Adrenal gland (tissue), 12 donors: Measurements from ENCODE around the gene CLASP1. TPM values are rescaled to one million over a fixed set of nuclear protein-coding genes. Genes with fewer than 3 reads are reported as not detected.
"Not testable (repeated sequence)": the region's sequence is repeated elsewhere in the genome, so short reads cannot be mapped to it uniquely, and the experiment has no call there.

ENCODE experiments used
- DNase-seq, 7 donors: peaks; one replicate each; pipeline ENCODE4 v3.0.0-alpha.2; 2019 to 2020
- H3K27ac ChIP-seq, 5 donors: fragments of 200-600 bp; sonication (generic) in 4 of 5; 1 replicate in 3 of 5; 2 replicates in 2 of 5; pipeline versions ENCODE4 v1.5.1 to v1.8.0; 2016 to 2020; ENCODE audit warnings: mild to moderate bottlenecking in 1 of 5
- H3K27me3 ChIP-seq: fragments of 200-600 bp; 2 replicates; pipeline ENCODE4 v1.8.0; 2021
- H3K36me3 ChIP-seq, 2 donors: fragments of 200-600 bp; replicated peaks in 1 of 2; 1 replicate in 1 of 2; 2 replicates in 1 of 2; pipeline versions ENCODE4 v1.5.1 to v1.8.0; 2018 to 2022
- H3K4me1 ChIP-seq, 2 donors: fragments of 200-600 bp; replicated peaks in 1 of 2; 1 replicate in 1 of 2; 2 replicates in 1 of 2; pipeline versions ENCODE4 v1.5.1 to v1.8.0; 2018 to 2021
- H3K4me3 ChIP-seq, 4 donors: fragments of 200-600 bp; sonication (generic) in 3 of 4; one replicate each; pipeline ENCODE4 v1.5.1; 2016 to 2018
- H3K9me3 ChIP-seq, 3 donors: fragments of 200-600 bp; sonication (generic) in 1 of 3; replicated peaks in 1 of 3; 1 replicate in 2 of 3; 2 replicates in 1 of 3; pipeline versions ENCODE4 v1.5.1 to v1.8.0; 2016 to 2021
- CTCF ChIP-seq, 6 experiments: fragments of 450-650 bp in 4 of 6; fragments of 200-600 bp in 2 of 6; sonication (generic) in 1 of 6; IDR thresholded peaks; 1 replicate in 5 of 6; 2 replicates in 1 of 6; pipeline versions ENCODE4 v1.5.1 to v1.8.0; 2016 to 2021; ENCODE audit warnings: antibody characterized with exemption in 6 of 6, mild to moderate bottlenecking in 2 of 6, moderate library complexity in 1 of 6
- POLR2A ChIP-seq, 2 donors: fragments of 450-650 bp; IDR thresholded peaks; one replicate each; pipeline ENCODE4 v1.6.1; 2017; ENCODE audit warnings: antibody characterized with exemption in 2 of 2, mild to moderate bottlenecking in 2 of 2, moderate library complexity in 1 of 2
- WGBS, 4 donors: extraction: QIAGEN DNeasy Blood & Tissue Kit in 2 of 4; methylation state at CpG; one replicate each; pipeline versions ENCODE4 v1.1.5 to v1.1.7; 2013 to 2017; 5-methylcytosine and 5-hydroxymethylcytosine counted together
- intact Hi-C, 2 donors: fragments of 100-400 bp; cut with DNase I; formaldehyde crosslinking; loops; one replicate each; pipeline versions ENCODE4 v1.14.1 to v1.15.0; 2022 to 2023
- polyA plus RNA-seq, 3 donors: library from polyadenylated mRNA; stranded (reverse); fragments of 200-250 nt in 2 of 3; fragments of 350-450 nt in 1 of 3; fragmentation: Illumina TruSeq in 1 of 3; extraction: RNeasy Lipid Tissue Mini Kit (QIAGEN cat#74804) in 1 of 3; gene quantifications; one replicate each; pipeline ENCODE4 v1.2.3, GENCODE V29; 2013 to 2014
- total RNA-seq, 9 donors: library from RNA; depleted of rRNA in 4 of 9; stranded (reverse); fragments of >200 nt in 4 of 9; fragments of 120-200 nt in 1 of 9; fragmentation: NEBNext Ultra II Directional in 1 of 9; extraction: Animal tissue kit (Norgen Biotek cat#: 25700) in 1 of 9; gene quantifications; one replicate each; pipeline versions ENCODE4 v1.1.0 to v1.2.4, GENCODE V29; 2013 to 2023
- donor health status: healthy with polysubstance abuse.
- donor health status: Bipolar disorder and iron deficiency.
- donor health status: DM: yes; HTN: yes; CAD: no.
- donor health status: DM: no; HTN: no; CAD: no.
- donor health status: DM: no; HTN: no; CAD: no.
- donor health status: DM: yes; HTN: yes; CAD: no.

Gene CLASP1
- total and polyA plus RNA-seq, 12 donors: 14.9 to 66.1 (median 53.4) TPM

- peak in 1 of 7 donors; percentile 21 for DNase-seq
- 71 to 90% (median 75%) methylated on average over 3 to 8 of the region's 8 CpGs for WGBS, 4 donors
- Histone ChIP-seq H3K27ac (no peak overlapping the region), H3K4me1 (no peaks in the 10 kb centered on the region), H3K9me3 (no peaks in the 10 kb centered on the region), H3K4me3 (no peak overlapping the region), H3K27me3 (no peaks in the 10 kb centered on the region), H3K36me3 (no peaks in the 10 kb centered on the region)
- intact Hi-C loops: no loop called here
- TF ChIP-seq POLR2A (IDR thresholded peaks at IDR 0.05): no peak
- no peak for TF ChIP-seq CTCF (IDR thresholded peaks at IDR 0.05)
Observed at GRCh38 chr2:121321476-121321875, 327.8 kb downstream of the CLASP1 start.

- Histone ChIP-seq H3K36me3 (no peaks in the 10 kb centered on the region), H3K27me3 (no peaks in the 10 kb centered on the region), H3K9me3 (no peaks in the 10 kb centered on the region), H3K27ac (no peak overlapping the region), H3K4me1 (no peaks in the 10 kb centered on the region), H3K4me3 (no peak overlapping the region)
- peak in 1 of 7 donors; percentile 20 for DNase-seq
- TF ChIP-seq CTCF (IDR thresholded peaks at IDR 0.05) (no peak), POLR2A (IDR thresholded peaks at IDR 0.05) (no peak)
- 85 to 90% (median 90%) methylated on average over 3 of the region's 3 CpGs for WGBS, 4 donors
- intact Hi-C loops: no loop called here
Observed at GRCh38 chr2:121319941-121320340, 329.3 kb downstream of the CLASP1 start.

- TF ChIP-seq CTCF (IDR thresholded peaks at IDR 0.05) (no peak), POLR2A (IDR thresholded peaks at IDR 0.05) (no peak)
- intact Hi-C loops: no loop called here
Observed at GRCh38 chr2:121316986-121317385, 332.3 kb downstream of the CLASP1 start.

GRCh38 chr2:121313701-121314100 lies 335.6 kb downstream of the CLASP1 start:
- H3K9me3 ChIP-seq, H3K27ac ChIP-seq, H3K36me3 ChIP-seq, intact Hi-C loops, H3K27me3 ChIP-seq, H3K4me1 ChIP-seq, H3K4me3 ChIP-seq: not testable (repeated sequence)
- peak in 2 of 7 donors; percentile 0 to 23 for DNase-seq
- 76 to 87% (median 80%) methylated on average over 15 of the region's 15 CpGs for WGBS, 4 donors

More at GRCh38 chr2:121316986-121317385, 332.3 kb downstream of the CLASP1 start:
- Histone ChIP-seq H3K4me3 (no peak overlapping the region), H3K27me3 (no peaks in the 10 kb centered on the region), H3K4me1 (no peaks in the 10 kb centered on the region), H3K36me3 (no peaks in the 10 kb centered on the region), H3K9me3 (no peaks in the 10 kb centered on the region), H3K27ac (no peak overlapping the region)
- peak in 2 of 7 donors; percentile 6 to 38 for DNase-seq
- WGBS, 4 donors: 81 to 98% (median 93%) methylated on average over 4 to 7 of the region's 7 CpGs

GRCh38 chr2:121309801-121310200 lies 339.5 kb downstream of the CLASP1 start:
- no peaks in the 10 kb centered on the region for H3K4me1 ChIP-seq
- no peak overlapping the region for H3K4me3 ChIP-seq
- TF ChIP-seq POLR2A (IDR thresholded peaks at IDR 0.05): no peak
- no peak for TF ChIP-seq CTCF (IDR thresholded peaks at IDR 0.05)
- DNase-seq: peak in 2 of 7 donors; percentile 9 to 21
- H3K36me3 ChIP-seq: no peaks in the 10 kb centered on the region
- intact Hi-C loops: no loop called here
- no peak overlapping the region for H3K27ac ChIP-seq
- WGBS, 4 donors: 29 to 38% (median 30%) methylated on average over 3 of the region's 3 CpGs
- H3K27me3 ChIP-seq: no peaks in the 10 kb centered on the region
- no peaks in the 10 kb centered on the region for H3K9me3 ChIP-seq
